Measurements from ENCODE around the gene NUDT3. TPM values are rescaled to one million over a fixed set of nuclear protein-coding genes. Genes with fewer than 3 reads are reported as not detected.

The NUDT3 gene
- total and polyA plus RNA-seq, 4 donors, result 3.2 to 20.2 (median 9.5) TPM

DNA sequence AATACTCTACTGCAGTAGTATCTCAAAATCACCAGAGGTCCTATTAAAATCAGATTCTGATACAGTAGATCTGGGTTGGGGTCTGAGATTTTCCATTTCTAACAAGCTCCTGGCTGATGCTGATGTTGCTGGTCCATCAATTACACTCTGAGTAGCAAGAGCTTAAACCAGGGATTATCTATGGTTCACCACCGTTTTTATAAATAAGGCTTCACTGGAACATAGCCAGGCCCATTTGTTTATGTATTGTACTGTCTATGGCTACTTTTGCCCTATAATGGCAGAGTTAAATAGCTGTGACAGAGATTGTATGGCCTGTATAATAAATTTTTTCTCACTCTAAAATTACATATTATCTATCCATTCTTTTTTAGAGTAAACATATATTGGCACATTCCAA is 53.0 kb downstream of the NUDT3 start:
- Histone ChIP-seq H3K27ac (ENCODE audit: low read depth in 1 of 2, low read length in 2 of 2) (no peak overlapping the region), H3K4me3 (ENCODE audit: low read depth in 1 of 3, low read length in 3 of 3) (no peak overlapping the region), H3K36me3 (ENCODE audit: control insufficient read depth in 4 of 4, insufficient read depth in 3 of 4, low read depth in 1 of 4, low read length in 3 of 4) (peaks cover 0 to 2% (median 0%) of the 10 kb centered on the region in 4 donors), H3K9ac (ENCODE audit: low read depth in 1 of 2, low read length in 2 of 2) (no peak overlapping the region), H3K4me1 (ENCODE audit: control insufficient read depth in 4 of 4, insufficient read depth in 4 of 4, low read length in 3 of 4) (no peaks in the 10 kb centered on the region), H3K9me3 (ENCODE audit: control insufficient read depth in 4 of 4, low read length in 3 of 4) (no peaks in the 10 kb centered on the region), H3K27me3 (ENCODE audit: control insufficient read depth in 4 of 4, insufficient read depth in 4 of 4, low read length in 3 of 4) (no peaks in the 10 kb centered on the region)
- 51% methylated on average over 1 of the region's 1 CpG for WGBS
- no peak for DNase-seq (ENCODE audit: low spot score)
- no peak for TF ChIP-seq FOXA2 (IDR thresholded peaks at IDR 0.05)
- no peak for TF ChIP-seq NR2F2 (IDR thresholded peaks at IDR 0.05)
- TF ChIP-seq JUND (IDR thresholded peaks at IDR 0.05), result no peak
- TF ChIP-seq, protein P1, sequence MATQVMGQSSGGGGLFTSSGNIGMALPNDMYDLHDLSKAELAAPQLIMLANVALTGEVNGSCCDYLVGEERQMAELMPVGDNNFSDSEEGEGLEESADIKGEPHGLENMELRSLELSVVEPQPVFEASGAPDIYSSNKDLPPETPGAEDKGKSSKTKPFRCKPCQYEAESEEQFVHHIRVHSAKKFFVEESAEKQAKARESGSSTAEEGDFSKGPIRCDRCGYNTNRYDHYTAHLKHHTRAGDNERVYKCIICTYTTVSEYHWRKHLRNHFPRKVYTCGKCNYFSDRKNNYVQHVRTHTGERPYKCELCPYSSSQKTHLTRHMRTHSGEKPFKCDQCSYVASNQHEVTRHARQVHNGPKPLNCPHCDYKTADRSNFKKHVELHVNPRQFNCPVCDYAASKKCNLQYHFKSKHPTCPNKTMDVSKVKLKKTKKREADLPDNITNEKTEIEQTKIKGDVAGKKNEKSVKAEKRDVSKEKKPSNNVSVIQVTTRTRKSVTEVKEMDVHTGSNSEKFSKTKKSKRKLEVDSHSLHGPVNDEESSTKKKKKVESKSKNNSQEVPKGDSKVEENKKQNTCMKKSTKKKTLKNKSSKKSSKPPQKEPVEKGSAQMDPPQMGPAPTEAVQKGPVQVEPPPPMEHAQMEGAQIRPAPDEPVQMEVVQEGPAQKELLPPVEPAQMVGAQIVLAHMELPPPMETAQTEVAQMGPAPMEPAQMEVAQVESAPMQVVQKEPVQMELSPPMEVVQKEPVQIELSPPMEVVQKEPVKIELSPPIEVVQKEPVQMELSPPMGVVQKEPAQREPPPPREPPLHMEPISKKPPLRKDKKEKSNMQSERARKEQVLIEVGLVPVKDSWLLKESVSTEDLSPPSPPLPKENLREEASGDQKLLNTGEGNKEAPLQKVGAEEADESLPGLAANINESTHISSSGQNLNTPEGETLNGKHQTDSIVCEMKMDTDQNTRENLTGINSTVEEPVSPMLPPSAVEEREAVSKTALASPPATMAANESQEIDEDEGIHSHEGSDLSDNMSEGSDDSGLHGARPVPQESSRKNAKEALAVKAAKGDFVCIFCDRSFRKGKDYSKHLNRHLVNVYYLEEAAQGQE (IDR thresholded peaks at IDR 0.05), result no peak
- TF ChIP-seq GABPA (IDR thresholded peaks at IDR 0.05 in 1 of 2, conservative IDR thresholded peaks at IDR 0.05 in 1 of 2), result no peak
- no peak for TF ChIP-seq HNF4G (IDR thresholded peaks at IDR 0.05)
- no peak for TF ChIP-seq RAD21 (IDR thresholded peaks at IDR 0.05)
- TF ChIP-seq EGR1 (IDR thresholded peaks at IDR 0.05; ENCODE audit: low read depth in 2 of 2), result no peak
- TF ChIP-seq RXRA (IDR thresholded peaks at IDR 0.05), result no peak
- TF ChIP-seq, protein P2, sequence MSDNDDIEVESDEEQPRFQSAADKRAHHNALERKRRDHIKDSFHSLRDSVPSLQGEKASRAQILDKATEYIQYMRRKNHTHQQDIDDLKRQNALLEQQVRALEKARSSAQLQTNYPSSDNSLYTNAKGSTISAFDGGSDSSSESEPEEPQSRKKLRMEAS (IDR thresholded peaks at IDR 0.05), result no peak
- no peak for TF ChIP-seq HNF4A (conservative IDR thresholded peaks at IDR 0.05)
- no peak for TF ChIP-seq FOXA1 (IDR thresholded peaks at IDR 0.05)
- no peak for TF ChIP-seq SP1 (IDR thresholded peaks at IDR 0.05)

- Histone ChIP-seq H3K4me3 (ENCODE audit: low read depth in 1 of 3, low read length in 3 of 3) (no peak overlapping the region), H3K27ac (ENCODE audit: low read depth in 1 of 2, low read length in 2 of 2) (no peak overlapping the region), H3K36me3 (ENCODE audit: control insufficient read depth in 4 of 4, insufficient read depth in 3 of 4, low read depth in 1 of 4, low read length in 3 of 4) (peaks cover 0 to 2% (median 0%) of the 10 kb centered on the region in 4 donors), H3K9ac (ENCODE audit: low read depth in 1 of 2, low read length in 2 of 2) (no peak overlapping the region), H3K4me1 (ENCODE audit: control insufficient read depth in 4 of 4, insufficient read depth in 4 of 4, low read length in 3 of 4) (no peaks in the 10 kb centered on the region), H3K27me3 (ENCODE audit: control insufficient read depth in 4 of 4, insufficient read depth in 4 of 4, low read length in 3 of 4) (no peaks in the 10 kb centered on the region), H3K9me3 (ENCODE audit: control insufficient read depth in 4 of 4, low read length in 3 of 4) (no peaks in the 10 kb centered on the region)
- 97% methylated on average over 1 of the region's 1 CpG for WGBS
- DNase-seq (ENCODE audit: low spot score), result no peak
- no peak for TF ChIP-seq HNF4G (IDR thresholded peaks at IDR 0.05)
These were observed 53.7 kb downstream of the NUDT3 start for GRCh38 chr6:34338811-34339210.

GRCh38 chr6:34338377-34338776 is 54.1 kb downstream of the NUDT3 start:
- Histone ChIP-seq H3K4me1 (ENCODE audit: control insufficient read depth in 4 of 4, insufficient read depth in 4 of 4, low read length in 3 of 4) (no peaks in the 10 kb centered on the region), H3K9ac (ENCODE audit: low read depth in 1 of 2, low read length in 2 of 2) (no peak overlapping the region), H3K9me3 (ENCODE audit: control insufficient read depth in 4 of 4, low read length in 3 of 4) (no peaks in the 10 kb centered on the region), H3K27me3 (ENCODE audit: control insufficient read depth in 4 of 4, insufficient read depth in 4 of 4, low read length in 3 of 4) (no peaks in the 10 kb centered on the region), H3K4me3 (ENCODE audit: low read depth in 1 of 3, low read length in 3 of 3) (no peak overlapping the region), H3K27ac (ENCODE audit: low read depth in 1 of 2, low read length in 2 of 2) (no peak overlapping the region), H3K36me3 (ENCODE audit: control insufficient read depth in 4 of 4, insufficient read depth in 3 of 4, low read depth in 1 of 4, low read length in 3 of 4) (peaks cover 0 to 2% (median 0%) of the 10 kb centered on the region in 4 donors)
- WGBS, result 94% methylated on average over 3 of the region's 3 CpGs
- DNase-seq (ENCODE audit: low spot score), result no peak
- TF ChIP-seq TAF1 (conservative IDR thresholded peaks at IDR 0.05) (no peak), FOXA1 (IDR thresholded peaks at IDR 0.05) (no peak), RAD21 (IDR thresholded peaks at IDR 0.05) (no peak)
- TF ChIP-seq, protein P2 (IDR thresholded peaks at IDR 0.05), result no peak
